Kidney (tissue), 14 donors: Measurements from ENCODE around the gene TAS2R4. TPM values are rescaled to one million over a fixed set of nuclear protein-coding genes. Genes with fewer than 3 reads are reported as not detected.
"Not testable (repeated sequence)": the region's sequence is repeated elsewhere in the genome, so short reads cannot be mapped to it uniquely, and the experiment has no call there.

ENCODE experiments used
- DNase-seq, 5 donors: peaks; one replicate each; pipeline ENCODE4 v3.0.0-alpha.2; 2013 to 2020
- FAIRE-seq: peaks from 2 replicates; lab custom pipeline; 2012; peaks lifted over from hg19 to GRCh38; lab: Jason Lieb, UNC
- H3K27ac ChIP-seq, 2 donors: one replicate each; pipeline ENCODE4 v1.7.0; 2013; ENCODE audit warnings: low read depth in 2 of 2, low read length in 2 of 2, inconsistent platforms in 1 of 2
- H3K27me3 ChIP-seq: one replicate; pipeline ENCODE4 v1.7.1; 2013; ENCODE audit warnings: low read length, inconsistent platforms; ENCODE audit not compliant: control insufficient read depth, insufficient read depth
- H3K36me3 ChIP-seq, 3 donors: one replicate each; pipeline versions ENCODE4 v1.7.0 to v1.7.1; 2013; ENCODE audit warnings: low read length in 3 of 3, control low read depth in 1 of 3, inconsistent platforms in 1 of 3; ENCODE audit not compliant: insufficient read depth in 3 of 3, control insufficient read depth in 2 of 3
- H3K4me1 ChIP-seq, 3 donors: one replicate each; pipeline versions ENCODE4 v1.7.0 to v1.7.1; 2013; ENCODE audit warnings: low read length in 3 of 3, inconsistent platforms in 1 of 3, low read depth in 1 of 3; ENCODE audit not compliant: control insufficient read depth in 2 of 3, insufficient read depth in 2 of 3
- H3K4me3 ChIP-seq, 3 donors: one replicate each; pipeline versions ENCODE4 v1.7.0 to v1.8.1; 2013; ENCODE audit warnings: low read length in 3 of 3, control low read depth in 1 of 3, inconsistent platforms in 1 of 3
- H3K9ac ChIP-seq, 3 donors: one replicate each; pipeline versions ENCODE4 v1.7.0 to v1.7.1; 2013; ENCODE audit warnings: low read length in 3 of 3, control low read depth in 1 of 3, inconsistent platforms in 1 of 3
- H3K9me3 ChIP-seq, 3 donors: one replicate each; pipeline versions ENCODE4 v1.7.0 to v1.7.1; 2013; ENCODE audit warnings: low read length in 3 of 3, control low read depth in 1 of 3, inconsistent platforms in 1 of 3; ENCODE audit not compliant: control insufficient read depth in 2 of 3, insufficient read depth in 1 of 3
- CTCF ChIP-seq: IDR thresholded peaks from 3 replicates; pipeline ENCODE4 v1.5.1; 2012; ENCODE audit warnings: mild to moderate bottlenecking, moderate library complexity, borderline replicate concordance; ENCODE audit not compliant: insufficient read depth; ENCODE audit errors: extremely low read depth
- intact Hi-C: fragments of 100-400 bp; cut with DNase I; formaldehyde crosslinking; loops from one replicate; pipeline ENCODE4 v1.11.1; 2022
- polyA plus RNA-seq: library from polyadenylated mRNA; stranded (reverse); fragments of 350-450 nt; fragmentation: Illumina TruSeq; extraction: RNeasy Lipid Tissue Mini Kit (QIAGEN cat#74804); gene quantifications from one replicate; pipeline ENCODE4 v1.2.3, GENCODE V29; 2014; ENCODE audit warnings: low read depth, low replicate concordance; ENCODE audit not compliant: insufficient read depth
- total RNA-seq: library from RNA; stranded (reverse); fragmentation: NEBNext Ultra II Directional; extraction: Animal tissue kit (Norgen Biotek cat#: 25700); gene quantifications from one replicate; pipeline ENCODE4 v1.2.1, GENCODE V29; 2021
- donor health status: control.
- donor health status: control.
- donor health status: control.
- donor health status: control.
- donor health status: control.
- donor health status: DM: yes; HTN: yes; CAD: no.
- donor health status: Normal renal cell carcinoma (clear cell type).

Gene TAS2R4
- total and polyA plus RNA-seq, 2 donors from 2014 or later, result 2.5 TPM; not detected in 1

GRCh38 chr7:141739250-141739649, 37.2 kb upstream of the TAS2R4 start:
- peaks cover 0 to 10% (median 8%) of the 10 kb centered on the region in 3 donors for H3K4me1 ChIP-seq
- no peak for FAIRE-seq
- no peak overlapping the region for H3K27ac ChIP-seq
- TF ChIP-seq CTCF, result no peak
- peak overlapping the region in 2 of 3 donors; percentile 90 to 99 for H3K4me3 ChIP-seq
- H3K9ac ChIP-seq, result peak overlapping the region in 1 of 3 donors; percentile 95
- H3K9me3 ChIP-seq, result no peaks in the 10 kb centered on the region
- H3K36me3 ChIP-seq, result peaks cover 7 to 25% (median 23%) of the 10 kb centered on the region in 3 donors
- no peak for DNase-seq
- H3K27me3 ChIP-seq, result no peaks in the 10 kb centered on the region
- intact Hi-C loops, result no loop called here

GRCh38 chr7:141742229-141742628, 34.2 kb upstream of the TAS2R4 start:
- TF ChIP-seq CTCF, result no peak
- peaks cover 0 to 8% (median 8%) of the 10 kb centered on the region in 3 donors for H3K4me1 ChIP-seq
- H3K36me3 ChIP-seq, result peaks cover 16 to 40% (median 30%) of the 10 kb centered on the region in 3 donors
- H3K27ac ChIP-seq, result no peak overlapping the region
- H3K9ac ChIP-seq, result no peak overlapping the region
- no peaks in the 10 kb centered on the region for H3K9me3 ChIP-seq
- intact Hi-C loops, result no loop called here
- FAIRE-seq, result no peak
- H3K27me3 ChIP-seq, result no peaks in the 10 kb centered on the region
- H3K4me3 ChIP-seq, result no peak overlapping the region
- DNase-seq, result no peak

GRCh38 chr7:141744131-141744530, 32.3 kb upstream of the TAS2R4 start:
- no peak overlapping the region for H3K9ac ChIP-seq
- no peak for DNase-seq
- no peak for TF ChIP-seq CTCF
- H3K4me1 ChIP-seq, result peaks cover 0 to 4% (median 3%) of the 10 kb centered on the region in 3 donors
- no peak for FAIRE-seq
- no peaks in the 10 kb centered on the region for H3K9me3 ChIP-seq
- no peaks in the 10 kb centered on the region for H3K27me3 ChIP-seq
- peaks cover 19 to 45% (median 30%) of the 10 kb centered on the region in 3 donors for H3K36me3 ChIP-seq
- intact Hi-C loops, result no loop called here
- no peak overlapping the region for H3K4me3 ChIP-seq
- no peak overlapping the region for H3K27ac ChIP-seq

GRCh38 chr7:141748396-141748795, 28.1 kb upstream of the TAS2R4 start:
- intact Hi-C loops, result no loop called here
- Histone ChIP-seq H3K9me3 (peaks cover 3 to 6% (median 3%) of the 10 kb centered on the region in 3 donors), H3K9ac (no peak overlapping the region), H3K27me3 (no peaks in the 10 kb centered on the region), H3K27ac (no peak overlapping the region), H3K4me1 (no peaks in the 10 kb centered on the region), H3K36me3 (peaks cover 32 to 62% (median 35%) of the 10 kb centered on the region in 3 donors), H3K4me3 (no peak overlapping the region)
- no peak for FAIRE-seq
- TF ChIP-seq CTCF, result no peak
- no peak for DNase-seq

- H3K9me3 ChIP-seq, H3K27ac ChIP-seq, H3K4me3 ChIP-seq, H3K9ac ChIP-seq, intact Hi-C loops, FAIRE-seq, H3K27me3 ChIP-seq, H3K4me1 ChIP-seq: not testable (repeated sequence)
- DNase-seq, result peak in 2 of 5 donors; percentile 7 to 16
- peaks cover 19 to 43% (median 24%) of the 10 kb centered on the region in 3 donors for H3K36me3 ChIP-seq
Observed at GRCh38 chr7:141751904-141752303, 24.6 kb upstream of the TAS2R4 start.
